NCI-H1436 (cell line): Measurements from ENCODE around the gene NKAIN4.

Experiments used
- DNase-seq: peaks from one replicate; lab custom pipeline; 2025; lab: John Stamatoyannopoulos, UW

Gene NKAIN4

DNA sequence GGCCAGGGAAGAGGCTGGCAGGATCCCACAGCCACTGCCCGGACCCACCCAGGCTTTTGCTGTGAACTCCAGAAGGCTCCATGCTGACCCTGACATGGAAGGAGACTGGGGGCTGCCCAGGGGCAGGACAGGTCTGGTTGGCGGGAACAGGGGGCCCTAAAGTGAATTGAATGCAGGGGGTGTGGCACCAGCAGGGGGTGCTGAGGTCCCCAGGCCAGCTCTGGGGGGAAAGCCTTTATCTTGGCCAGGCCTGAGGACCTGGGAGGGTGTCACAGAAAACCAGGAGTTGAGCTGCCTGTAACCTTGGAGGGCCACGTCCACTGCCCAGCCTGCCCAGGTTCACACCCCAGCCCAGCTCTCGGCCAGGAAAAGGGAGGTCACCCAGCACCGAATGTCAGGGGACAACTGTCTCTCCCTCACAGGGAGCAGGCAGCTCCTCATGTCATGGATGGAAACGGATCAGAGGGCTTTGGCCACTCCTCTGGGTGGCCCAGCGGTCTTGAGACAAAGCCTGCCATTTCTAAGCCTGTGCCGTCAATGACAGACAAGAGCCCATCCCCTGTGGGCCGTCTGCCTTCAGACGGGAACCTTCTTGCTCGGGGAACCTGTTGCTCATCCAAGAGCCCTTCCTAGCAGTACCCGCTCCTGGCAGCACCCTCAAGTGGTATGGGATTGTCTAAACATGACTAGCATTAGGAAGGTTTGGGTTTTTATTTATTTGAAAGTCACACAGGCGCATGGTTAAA, 35.4 kb downstream of the NKAIN4 start:
- DNase-seq: no peak

- DNase-seq: no peak
These were observed 36.6 kb downstream of the NKAIN4 start for GRCh38 chr20:63217706-63218105.

DNA sequence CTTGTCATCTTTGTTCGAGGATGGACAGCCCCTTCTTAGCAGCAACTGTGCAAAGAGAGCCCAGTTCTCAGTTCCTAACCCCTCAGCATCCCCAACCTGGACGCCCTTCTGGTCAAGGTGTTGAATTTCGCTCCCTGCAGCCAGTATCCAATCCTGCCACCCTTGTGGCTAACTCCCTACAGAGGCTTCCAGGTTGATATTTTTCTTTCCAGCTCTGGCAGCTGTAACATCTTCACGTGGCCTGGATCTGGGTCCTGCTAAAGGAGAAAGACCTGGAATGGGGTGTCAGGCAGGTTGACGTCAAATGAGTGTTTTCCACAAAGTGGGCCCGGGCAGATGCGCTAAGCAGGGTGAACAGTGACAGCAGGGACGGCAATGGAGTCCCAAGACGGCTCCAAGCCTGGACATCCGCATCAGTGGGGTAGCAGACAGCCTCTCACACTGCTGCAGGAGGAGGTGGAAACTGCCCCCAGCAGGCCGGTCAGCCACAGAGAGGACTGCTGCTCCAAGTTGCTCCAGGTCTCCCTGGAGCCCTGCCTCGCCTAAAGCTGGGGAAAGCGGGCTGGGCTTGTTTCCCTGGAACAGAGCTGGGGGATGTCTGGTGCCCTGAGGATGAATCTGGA, 37.3 kb downstream of the NKAIN4 start:
- no peak for DNase-seq

GRCh38 chr20:63216041-63216848, 38.0 kb downstream of the NKAIN4 start, which contains the start of gene YTHDF1:
Gene YTHDF1, minus strand, starts transcription at chr20:63216131. Its CDS starts 239 bp downstream, at chr20:63215892.
- peak; percentile 93 for DNase-seq

DNA sequence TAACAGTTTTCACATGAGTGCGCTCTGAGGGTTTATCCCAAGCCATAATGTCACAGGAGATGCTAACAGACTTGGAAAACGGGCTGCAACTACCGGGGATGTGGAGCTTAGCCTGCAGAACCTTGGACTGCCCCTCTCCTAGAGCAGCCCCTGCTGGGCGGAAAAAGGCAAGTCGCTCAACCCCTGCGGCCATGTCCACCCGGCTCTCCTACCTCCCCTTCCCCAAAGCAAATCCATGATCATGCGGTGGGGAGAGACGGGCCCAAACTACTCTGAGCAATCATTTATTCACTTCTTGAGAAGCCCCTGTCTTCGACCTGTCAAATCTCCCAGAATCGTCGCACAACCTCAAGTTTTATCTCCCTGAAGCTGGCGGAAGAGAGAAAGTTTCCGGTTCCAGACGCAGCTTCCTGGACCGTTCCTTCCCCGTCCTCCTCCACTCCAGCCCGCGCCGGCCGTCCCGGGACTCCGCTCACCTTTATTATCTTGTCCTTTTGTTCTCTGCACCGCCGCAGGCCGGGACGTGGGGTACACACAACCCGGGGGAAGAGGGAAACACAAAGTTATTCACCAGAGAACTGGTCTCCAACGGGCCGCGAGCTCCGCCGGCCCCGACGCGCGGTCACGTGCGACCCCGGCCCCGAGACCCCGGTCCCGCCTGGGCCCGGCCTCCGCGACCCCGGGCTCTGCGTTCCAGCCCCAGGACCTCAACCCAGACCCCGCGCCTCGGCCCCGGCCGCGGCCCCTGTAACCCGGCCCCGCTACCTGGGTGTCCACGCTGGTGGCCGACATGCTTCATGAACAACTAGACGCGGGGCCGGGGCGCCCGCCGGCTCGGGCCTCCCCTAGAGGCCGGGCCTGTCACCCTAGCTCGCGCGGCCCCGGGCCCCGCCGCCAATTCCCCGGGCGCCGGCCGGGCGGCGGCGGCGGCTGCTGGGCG, 38.9 kb downstream of the NKAIN4 start:
- DNase-seq: no peak

DNA sequence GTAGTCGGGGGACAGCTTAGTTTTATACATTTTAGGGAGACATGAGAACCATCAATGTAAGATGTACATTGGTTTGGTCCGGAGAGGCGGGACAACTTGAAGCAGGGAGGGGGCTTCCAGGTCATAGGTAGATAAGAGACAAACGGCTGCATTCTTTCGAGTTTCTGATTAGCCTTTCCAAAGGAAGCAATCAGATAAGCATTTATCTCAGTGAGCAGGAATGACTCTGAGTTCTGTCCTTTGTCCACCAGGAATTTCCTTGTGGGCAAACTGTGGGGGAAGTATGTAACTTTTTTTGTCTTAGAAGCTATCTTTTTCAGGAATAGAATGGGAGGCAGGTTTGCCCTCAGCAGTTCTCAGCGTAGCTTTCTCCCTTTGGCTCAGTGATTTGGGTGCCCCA, 39.7 kb downstream of the NKAIN4 start:
- no peak for DNase-seq

DNA sequence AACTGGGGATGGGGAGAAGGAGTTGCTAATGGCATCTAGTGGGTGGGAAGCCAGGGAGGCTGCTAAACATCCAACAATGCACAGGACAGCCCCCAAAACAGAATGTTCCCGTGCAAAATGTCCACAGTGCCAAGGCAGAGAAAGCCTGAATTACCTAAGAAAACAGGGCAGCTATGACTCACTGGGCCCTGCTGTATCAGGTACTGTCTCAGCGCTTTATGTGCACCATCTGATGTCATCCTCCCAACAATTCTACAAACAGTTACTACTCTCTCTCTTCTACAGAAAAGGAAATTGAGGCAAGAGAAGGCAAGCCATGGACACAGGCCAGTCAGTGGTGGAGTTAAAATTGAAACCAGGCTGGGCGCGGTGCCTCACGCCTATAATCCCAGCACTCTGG, 41.5 kb downstream of the NKAIN4 start:
- DNase-seq: no peak

- DNase-seq: no peak
These were observed 41.9 kb downstream of the NKAIN4 start for GRCh38 chr20:63212393-63212730.

DNA sequence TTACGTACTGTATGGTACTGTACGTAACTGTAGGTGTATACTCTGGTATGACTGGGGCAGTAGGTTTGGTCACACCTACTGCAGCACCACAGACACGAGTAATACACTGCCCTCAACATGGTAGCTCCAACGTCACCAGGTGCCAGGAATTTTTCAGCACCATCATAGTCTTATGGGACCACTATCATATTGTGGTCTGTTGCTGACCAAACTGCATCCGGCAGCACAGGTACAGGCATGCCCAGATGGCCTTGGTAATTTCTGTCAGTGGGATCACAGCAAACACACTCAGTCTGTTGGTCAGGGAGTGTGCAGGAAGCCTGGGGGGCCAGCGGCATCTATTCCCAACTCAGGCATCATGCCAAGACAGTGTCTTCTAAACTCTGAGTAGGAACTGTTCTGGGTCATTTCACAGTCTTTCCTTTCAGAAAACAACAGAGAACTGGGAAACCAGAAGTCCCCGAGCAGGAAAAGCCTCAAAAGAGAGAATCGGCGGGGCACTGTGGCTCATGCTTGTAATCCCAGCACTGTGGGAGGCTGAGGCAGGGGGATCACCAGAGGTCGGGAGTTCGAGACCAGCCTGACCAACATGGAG, 44.2 kb downstream of the NKAIN4 start:
- DNase-seq: no peak

GRCh38 chr20:63208346-63208909, 45.8 kb downstream of the NKAIN4 start:
- no peak for DNase-seq

DNA sequence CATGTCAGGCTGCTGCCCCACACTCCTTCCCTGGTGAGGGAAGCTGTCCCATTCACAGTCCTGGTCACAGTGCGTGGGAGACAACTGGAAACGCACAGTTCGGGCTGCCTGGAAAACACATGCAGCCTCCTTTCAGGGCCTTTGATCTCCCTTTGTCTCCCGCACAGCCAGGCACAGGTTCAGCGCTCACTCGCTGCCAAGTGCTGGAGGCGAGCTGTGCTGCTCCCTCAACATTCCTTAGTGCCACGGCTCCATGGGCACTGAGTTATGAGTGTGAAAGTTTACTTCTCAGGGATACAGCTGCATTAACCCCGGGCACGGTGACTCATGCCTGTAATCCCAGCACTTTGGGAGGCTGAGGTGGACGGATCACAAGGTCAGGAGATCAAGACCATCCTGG, 47.4 kb downstream of the NKAIN4 start:
- DNase-seq: no peak

DNA sequence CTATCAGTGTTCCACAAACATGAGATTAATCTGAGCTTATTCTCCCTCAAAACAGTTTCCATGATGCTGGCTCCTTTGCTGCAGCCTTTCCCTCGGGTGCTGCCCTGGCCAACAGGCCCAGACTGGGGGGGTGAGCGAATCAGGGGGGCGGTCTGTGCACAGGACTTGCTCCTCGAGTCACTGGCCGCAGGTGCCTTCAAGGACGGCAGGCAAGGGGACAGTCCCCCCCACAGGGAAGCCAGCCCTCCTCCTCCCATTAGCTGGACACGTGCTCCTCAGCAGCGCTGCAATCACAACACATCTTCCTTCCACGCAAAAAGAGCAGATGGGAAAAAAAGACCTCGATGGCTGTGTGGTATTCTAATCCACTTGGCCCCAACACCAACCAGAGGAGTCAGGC, 48.4 kb downstream of the NKAIN4 start:
- no peak for DNase-seq

DNA sequence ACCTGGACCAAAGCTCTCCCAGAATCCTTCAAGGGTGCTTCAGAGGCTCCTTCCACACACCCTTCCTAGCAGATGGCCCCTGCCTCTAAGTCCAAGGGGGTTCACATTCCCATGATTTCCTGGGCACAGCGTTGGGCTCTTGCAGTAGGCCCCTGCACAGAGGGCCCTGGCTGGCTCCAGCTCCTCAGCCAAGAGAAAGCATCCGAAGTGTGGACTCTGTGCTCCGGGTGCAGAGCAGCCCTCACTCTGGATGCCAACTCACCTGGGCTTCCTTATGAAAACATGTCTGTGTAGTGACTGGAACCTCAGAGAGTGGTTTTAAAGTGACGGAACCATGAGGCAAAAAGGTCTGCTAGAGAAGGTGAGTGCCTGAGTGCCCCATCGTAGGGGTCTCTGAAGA, 49.9 kb downstream of the NKAIN4 start:
- DNase-seq: no peak

- DNase-seq: no peak
These were observed 51.3 kb downstream of the NKAIN4 start for GRCh38 chr20:63202811-63203526.

DNA sequence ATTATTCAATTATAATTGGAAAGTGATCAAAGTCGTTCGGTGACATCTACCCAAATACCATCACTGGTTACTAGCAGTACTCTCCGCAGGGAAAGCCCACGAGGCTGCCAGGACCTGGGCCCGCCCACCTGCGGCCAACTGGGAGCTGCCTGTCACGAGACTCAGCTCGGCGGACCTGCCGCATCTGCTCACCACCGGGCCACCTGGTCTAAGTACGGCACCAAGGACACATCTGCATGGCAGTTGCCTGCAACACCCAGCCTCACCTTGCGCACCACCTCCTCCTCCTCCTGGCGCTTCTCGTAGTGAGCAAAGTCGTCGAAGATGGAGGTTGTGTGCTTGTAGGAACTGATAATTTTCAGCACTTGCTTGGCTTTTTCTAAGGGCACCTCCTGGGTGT, 52.2 kb downstream of the NKAIN4 start:
- DNase-seq: no peak

GRCh38 chr20:63198606-63199005, 55.7 kb downstream of the NKAIN4 start:
- no peak for DNase-seq

DNA sequence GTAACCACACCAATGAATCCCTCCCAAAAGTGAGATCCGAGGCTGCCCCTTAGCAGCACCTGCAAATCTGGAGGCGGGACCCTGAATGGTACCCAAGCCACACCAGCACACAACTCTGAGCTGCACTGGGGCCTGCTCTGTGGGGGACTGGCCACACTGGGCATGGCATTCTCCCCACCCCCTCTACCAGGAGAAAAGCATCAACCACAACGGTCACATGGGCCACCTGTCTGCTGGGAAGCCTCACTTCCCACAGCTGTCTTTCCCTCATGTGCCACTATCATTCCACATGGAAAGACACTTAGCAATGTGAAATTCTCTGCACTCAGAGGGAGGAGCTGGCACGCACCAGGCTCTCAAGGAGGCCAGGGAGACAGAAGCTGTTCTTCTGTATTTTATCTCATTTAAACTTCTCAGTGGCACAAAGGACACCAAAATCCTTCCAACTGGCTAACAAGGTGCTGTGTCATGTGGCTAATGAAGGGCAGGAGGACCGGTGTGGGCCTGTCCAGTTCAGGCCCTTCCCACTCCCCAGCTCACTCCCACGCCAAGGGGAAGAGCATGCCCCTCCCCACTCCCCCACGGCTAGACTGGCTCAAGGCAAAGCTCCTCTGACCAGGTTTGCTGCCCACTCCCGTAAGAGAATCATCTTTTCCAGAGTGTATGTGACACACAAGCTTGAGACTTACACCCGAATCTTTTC, 57.3 kb downstream of the NKAIN4 start:
- no peak for DNase-seq

- DNase-seq: no peak
These were observed 59.5 kb downstream of the NKAIN4 start for GRCh38 chr20:63194797-63195173.

GRCh38 chr20:63194007-63194796, 60.1 kb downstream of the NKAIN4 start:
- DNase-seq: no peak
